Lower lobe of right lung (tissue), 2 donors: ENCODE measurements around the gene SYNRG. TPM values are rescaled to one million over a fixed set of nuclear protein-coding genes. Genes with fewer than 3 reads are reported as not detected.

Experiments used
- ATAC-seq, 2 donors: fragments of 200-7000 bp; cut with Tn5 transposase; one replicate each; pipeline ENCODE4 v1.9.1; 2020 to 2022; ENCODE audit warnings: mild to moderate bottlenecking in 2 of 2, moderate library complexity in 2 of 2
- DNase-seq: peaks from one replicate; pipeline ENCODE4 v3.0.0-alpha.2; 2020
- H3K27ac ChIP-seq: fragments of 200-600 bp; one replicate; pipeline ENCODE4 v1.8.0; 2022
- H3K27me3 ChIP-seq: fragments of 200-600 bp; one replicate; pipeline ENCODE4 v1.8.0; 2022; ENCODE audit warnings: low read depth
- H3K36me3 ChIP-seq: fragments of 200-600 bp; one replicate; pipeline ENCODE4 v1.8.0; 2022; ENCODE audit warnings: mild to moderate bottlenecking
- H3K4me1 ChIP-seq: fragments of 200-600 bp; one replicate; pipeline ENCODE4 v1.8.0; 2022
- H3K4me3 ChIP-seq: fragments of 200-600 bp; one replicate; pipeline ENCODE4 v1.8.0; 2022; ENCODE audit warnings: mild to moderate bottlenecking
- H3K9me3 ChIP-seq: fragments of 200-600 bp; one replicate; pipeline ENCODE4 v1.8.0; 2022
- intact Hi-C: fragments of 100-400 bp; cut with DNase I; formaldehyde crosslinking; loops from one replicate; pipeline ENCODE4 v1.11.0; 2022
- total RNA-seq: library from RNA; stranded (reverse); fragmentation: NEBNext Ultra II Directional; extraction: Animal tissue kit (Norgen Biotek cat#: 25700); gene quantifications from one replicate; pipeline ENCODE4 v1.2.1, GENCODE V29; 2021
- TF ChIP-seq, protein P1 (sequence below): fragments of 200-600 bp; IDR thresholded peaks from one replicate; pipeline ENCODE4 v1.8.0; 2022; ENCODE audit warnings: antibody characterized with exemption, mild to moderate bottlenecking
- donor health status: DM: no; HTN: yes; CAD: no; lungs with severe emphysema.

SYNRG gene
- total RNA-seq, 1 donor from 2014 or later = 39.7 TPM

- ATAC-seq = peak; percentile 62 to 63
- peak overlapping the region; percentile 92 for H3K4me3 ChIP-seq
- H3K27me3 ChIP-seq = no peaks in the 10 kb centered on the region
- H3K9me3 ChIP-seq = no peaks in the 10 kb centered on the region
- DNase-seq = no peak
- peaks cover 34% of the 10 kb centered on the region for H3K4me1 ChIP-seq
- TF ChIP-seq, protein P1, sequence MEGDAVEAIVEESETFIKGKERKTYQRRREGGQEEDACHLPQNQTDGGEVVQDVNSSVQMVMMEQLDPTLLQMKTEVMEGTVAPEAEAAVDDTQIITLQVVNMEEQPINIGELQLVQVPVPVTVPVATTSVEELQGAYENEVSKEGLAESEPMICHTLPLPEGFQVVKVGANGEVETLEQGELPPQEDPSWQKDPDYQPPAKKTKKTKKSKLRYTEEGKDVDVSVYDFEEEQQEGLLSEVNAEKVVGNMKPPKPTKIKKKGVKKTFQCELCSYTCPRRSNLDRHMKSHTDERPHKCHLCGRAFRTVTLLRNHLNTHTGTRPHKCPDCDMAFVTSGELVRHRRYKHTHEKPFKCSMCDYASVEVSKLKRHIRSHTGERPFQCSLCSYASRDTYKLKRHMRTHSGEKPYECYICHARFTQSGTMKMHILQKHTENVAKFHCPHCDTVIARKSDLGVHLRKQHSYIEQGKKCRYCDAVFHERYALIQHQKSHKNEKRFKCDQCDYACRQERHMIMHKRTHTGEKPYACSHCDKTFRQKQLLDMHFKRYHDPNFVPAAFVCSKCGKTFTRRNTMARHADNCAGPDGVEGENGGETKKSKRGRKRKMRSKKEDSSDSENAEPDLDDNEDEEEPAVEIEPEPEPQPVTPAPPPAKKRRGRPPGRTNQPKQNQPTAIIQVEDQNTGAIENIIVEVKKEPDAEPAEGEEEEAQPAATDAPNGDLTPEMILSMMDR = no peak
- peak overlapping the region; percentile 94 for H3K27ac ChIP-seq
- H3K36me3 ChIP-seq = peaks cover 10% of the 10 kb centered on the region
- intact Hi-C loops = no loop called here
Measured at GRCh38 chr17:37608351-37609169, 658 bp downstream of the SYNRG start.

- intact Hi-C loops = no loop called here
- Histone ChIP-seq H3K9me3 (no peaks in the 10 kb centered on the region), H3K27me3 (no peaks in the 10 kb centered on the region), H3K36me3 (peaks cover 5% of the 10 kb centered on the region), H3K4me1 (peaks cover 34% of the 10 kb centered on the region), H3K4me3 (peak overlapping the region; percentile 92), H3K27ac (peak overlapping the region; percentile 94)
- ATAC-seq = no peak
- TF ChIP-seq, protein P1 = no peak
- no peak for DNase-seq
Measured at GRCh38 chr17:37607637-37608331, 1.4 kb downstream of the SYNRG start.

DNA sequence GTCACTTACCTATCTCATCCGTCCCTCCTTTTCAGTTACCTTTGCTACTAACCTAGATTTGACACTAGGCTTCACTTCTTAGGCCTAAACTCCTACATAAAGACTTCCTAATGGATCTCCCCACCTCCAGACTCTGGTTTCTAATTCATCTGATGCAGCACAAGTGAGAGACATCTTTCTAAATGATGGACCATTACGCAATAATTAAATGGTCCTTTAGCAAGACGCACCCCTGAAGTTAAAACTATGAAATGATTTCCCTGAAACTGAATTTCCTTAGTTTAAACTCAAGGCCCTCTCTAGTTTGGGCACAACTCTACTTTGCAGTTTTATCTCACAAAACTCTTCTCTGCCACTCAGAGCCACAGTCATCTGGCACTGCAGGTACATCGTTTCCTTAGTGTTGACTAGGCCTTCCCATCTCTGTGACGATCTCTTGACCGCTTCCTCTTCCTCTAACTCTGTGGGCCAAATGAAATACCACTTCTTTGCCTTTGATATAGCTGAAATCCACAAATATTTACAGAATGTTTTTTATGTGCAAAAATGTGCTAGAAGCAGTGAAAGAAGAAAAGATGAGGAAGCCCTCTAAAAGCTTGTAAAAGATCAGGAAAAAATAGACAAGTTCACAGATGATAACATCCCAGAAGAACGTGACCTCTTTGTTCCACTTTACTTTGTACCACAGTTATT is 3.3 kb downstream of the SYNRG start:
- Histone ChIP-seq H3K9me3 (no peaks in the 10 kb centered on the region), H3K36me3 (no peaks in the 10 kb centered on the region), H3K4me3 (no peak overlapping the region), H3K4me1 (peaks cover 34% of the 10 kb centered on the region), H3K27me3 (no peaks in the 10 kb centered on the region), H3K27ac (no peak overlapping the region)
- TF ChIP-seq, protein P1 = no peak
- intact Hi-C loops = no loop called here
- DNase-seq (no peak), ATAC-seq (no peak)

DNA sequence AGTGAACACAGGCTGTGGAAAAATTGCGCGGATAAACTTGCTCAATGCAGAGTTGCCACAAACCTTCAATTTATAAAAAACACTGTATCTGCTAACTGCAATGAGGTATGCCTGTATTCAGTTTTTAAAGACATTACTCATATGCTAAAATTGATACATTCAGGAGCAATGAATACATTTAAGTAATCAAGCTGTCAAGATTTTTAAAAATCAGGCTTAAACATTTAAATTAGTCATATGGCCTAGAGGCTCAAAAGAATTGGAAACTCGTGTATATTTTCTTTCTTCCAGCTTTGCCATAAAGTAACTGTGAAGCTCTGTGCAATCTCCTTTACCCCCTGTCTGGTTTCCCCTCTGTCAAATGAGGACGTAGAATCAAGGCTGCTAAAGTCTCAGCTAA is 4.1 kb downstream of the SYNRG start:
- Histone ChIP-seq H3K4me1 (peaks cover 34% of the 10 kb centered on the region), H3K36me3 (peaks cover 5% of the 10 kb centered on the region), H3K27me3 (no peaks in the 10 kb centered on the region), H3K9me3 (no peaks in the 10 kb centered on the region), H3K4me3 (no peak overlapping the region), H3K27ac (no peak overlapping the region)
- ATAC-seq = no peak
- intact Hi-C loops = no loop called here
- TF ChIP-seq, protein P1 = no peak
- DNase-seq = no peak

GRCh38 chr17:37604556-37604955 is 4.7 kb downstream of the SYNRG start:
- ATAC-seq (no peak), DNase-seq (no peak)
- TF ChIP-seq, protein P1 = no peak
- intact Hi-C loops = no loop called here
- H3K27ac ChIP-seq = no peak overlapping the region
- peaks cover 34% of the 10 kb centered on the region for H3K4me1 ChIP-seq
- peaks cover 10% of the 10 kb centered on the region for H3K36me3 ChIP-seq
- no peak overlapping the region for H3K4me3 ChIP-seq
- H3K9me3 ChIP-seq = no peaks in the 10 kb centered on the region
- H3K27me3 ChIP-seq = no peaks in the 10 kb centered on the region
